ENCODE measurements around the gene ALLC.

ALLC gene

DNA sequence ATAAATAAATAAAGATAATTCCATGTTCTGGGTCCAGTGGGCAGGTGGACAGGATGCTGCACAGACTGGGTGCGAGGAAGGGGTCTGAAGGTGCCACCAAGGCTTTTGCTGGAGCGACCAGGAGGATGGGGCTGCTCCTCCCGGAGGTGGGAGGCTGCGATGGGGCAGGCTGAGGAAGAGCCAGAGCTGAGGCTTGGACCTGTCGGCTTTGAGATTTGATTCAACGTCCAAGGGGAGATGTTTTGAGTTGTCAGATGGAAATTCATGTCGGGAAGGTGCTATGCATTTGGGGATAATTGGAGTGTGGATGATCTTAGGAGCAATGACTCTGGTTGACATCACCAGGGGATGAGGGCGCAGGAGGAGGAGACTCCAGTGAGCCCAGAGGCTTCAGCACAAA is 11.7 kb downstream of the ALLC start:
- DNase-seq (ENCODE audit: low read depth): no peak
- no peak overlapping the region for H3K4me3 ChIP-seq (ENCODE audit: low read depth, low read length)
- TF ChIP-seq, protein P1, sequence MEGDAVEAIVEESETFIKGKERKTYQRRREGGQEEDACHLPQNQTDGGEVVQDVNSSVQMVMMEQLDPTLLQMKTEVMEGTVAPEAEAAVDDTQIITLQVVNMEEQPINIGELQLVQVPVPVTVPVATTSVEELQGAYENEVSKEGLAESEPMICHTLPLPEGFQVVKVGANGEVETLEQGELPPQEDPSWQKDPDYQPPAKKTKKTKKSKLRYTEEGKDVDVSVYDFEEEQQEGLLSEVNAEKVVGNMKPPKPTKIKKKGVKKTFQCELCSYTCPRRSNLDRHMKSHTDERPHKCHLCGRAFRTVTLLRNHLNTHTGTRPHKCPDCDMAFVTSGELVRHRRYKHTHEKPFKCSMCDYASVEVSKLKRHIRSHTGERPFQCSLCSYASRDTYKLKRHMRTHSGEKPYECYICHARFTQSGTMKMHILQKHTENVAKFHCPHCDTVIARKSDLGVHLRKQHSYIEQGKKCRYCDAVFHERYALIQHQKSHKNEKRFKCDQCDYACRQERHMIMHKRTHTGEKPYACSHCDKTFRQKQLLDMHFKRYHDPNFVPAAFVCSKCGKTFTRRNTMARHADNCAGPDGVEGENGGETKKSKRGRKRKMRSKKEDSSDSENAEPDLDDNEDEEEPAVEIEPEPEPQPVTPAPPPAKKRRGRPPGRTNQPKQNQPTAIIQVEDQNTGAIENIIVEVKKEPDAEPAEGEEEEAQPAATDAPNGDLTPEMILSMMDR (IDR thresholded peaks at IDR 0.05; ENCODE audit: low read depth, low read length, missing control alignments): no peak

DNA sequence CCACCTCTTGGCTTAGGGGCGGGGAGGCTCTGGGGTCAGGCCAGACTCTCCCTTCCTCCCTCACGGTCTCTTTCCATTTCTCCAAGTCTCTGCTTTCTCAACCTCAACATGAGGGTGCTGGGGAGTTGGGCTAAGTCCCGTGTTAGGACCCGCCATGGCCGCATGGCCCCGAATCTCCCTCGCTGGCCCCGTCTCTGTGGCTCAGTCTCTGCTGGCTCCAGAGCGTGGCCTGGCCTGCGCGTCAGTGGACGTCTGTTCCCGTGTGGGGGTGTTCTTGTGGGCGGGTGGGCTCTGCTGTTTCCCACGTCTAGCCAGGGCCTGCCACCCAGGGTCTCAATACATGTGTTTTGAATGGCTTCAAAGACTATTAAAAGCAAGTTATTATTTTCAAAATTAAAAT is 12.4 kb downstream of the ALLC start:
- DNase-seq (ENCODE audit: low read depth): no peak
- H3K4me3 ChIP-seq (ENCODE audit: low read depth, low read length): no peak overlapping the region
- TF ChIP-seq, protein P1 (IDR thresholded peaks at IDR 0.05; ENCODE audit: low read depth, low read length, missing control alignments): no peak

DNA sequence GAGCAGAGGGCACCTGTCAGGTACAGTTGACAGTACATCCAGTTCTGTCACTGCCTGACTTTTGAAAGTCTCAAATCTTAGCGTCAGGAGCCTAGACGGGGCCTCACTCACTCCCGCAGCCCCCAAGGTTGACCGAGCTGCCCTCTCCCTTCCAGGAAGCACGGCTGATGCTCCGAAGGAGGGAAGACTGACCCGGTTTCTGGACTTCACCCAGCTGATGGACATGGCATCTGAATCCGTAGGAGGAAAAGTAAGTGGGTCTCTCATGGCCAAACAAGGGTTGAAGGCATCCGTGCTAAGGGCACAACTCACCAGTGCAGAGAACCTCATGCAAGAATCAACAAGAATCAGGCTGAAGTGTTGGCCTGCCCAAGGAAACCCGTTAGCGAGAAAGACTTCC is 12.9 kb downstream of the ALLC start:
- DNase-seq (ENCODE audit: low read depth): no peak
- TF ChIP-seq, protein P1 (IDR thresholded peaks at IDR 0.05; ENCODE audit: low read depth, low read length, missing control alignments): no peak
- no peak overlapping the region for H3K4me3 ChIP-seq (ENCODE audit: low read depth, low read length)

DNA sequence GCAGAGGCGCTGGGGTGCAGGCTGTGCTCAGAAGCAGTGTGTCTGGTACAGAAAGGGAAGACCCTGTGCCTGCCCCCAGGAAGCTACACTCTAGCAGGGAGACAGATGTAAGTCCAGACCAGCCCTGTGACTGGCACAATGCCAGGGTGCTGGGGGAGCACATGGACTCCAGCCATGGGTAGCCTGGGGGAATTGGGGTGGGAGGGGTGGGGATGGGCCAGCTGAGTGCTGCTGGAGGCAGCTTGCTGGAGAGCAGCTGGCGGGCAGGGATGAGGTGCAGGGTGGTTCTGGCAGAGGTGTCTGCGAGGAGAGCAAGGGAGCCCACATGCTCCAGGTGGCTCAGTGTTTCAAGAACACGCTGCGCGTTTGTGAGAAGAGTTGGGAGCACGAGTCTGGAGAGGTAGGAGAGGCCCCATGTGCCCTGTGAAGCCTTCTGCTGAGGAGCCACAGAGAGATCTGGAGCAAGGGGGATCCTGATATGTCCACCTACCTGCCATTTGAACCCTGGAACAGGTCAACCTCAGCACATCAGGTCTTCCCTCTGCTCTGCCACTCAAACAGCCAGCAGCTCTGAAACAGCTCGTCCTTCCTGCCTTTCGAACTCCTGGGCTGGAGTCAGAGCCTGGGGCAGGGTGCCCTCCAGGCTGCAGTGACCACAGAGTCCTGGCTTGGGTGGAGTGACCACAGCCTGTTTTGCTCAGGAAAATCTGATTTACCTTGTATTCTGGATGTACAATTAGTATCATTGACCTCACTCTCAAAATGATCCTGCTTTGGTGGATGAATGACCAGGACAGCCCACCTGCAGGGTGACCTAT is 15.1 kb downstream of the ALLC start:
- H3K4me3 ChIP-seq (ENCODE audit: low read depth, low read length): no peak overlapping the region
- no peak for DNase-seq (ENCODE audit: low read depth)
- TF ChIP-seq, protein P1 (IDR thresholded peaks at IDR 0.05; ENCODE audit: low read depth, low read length, missing control alignments): no peak

DNA sequence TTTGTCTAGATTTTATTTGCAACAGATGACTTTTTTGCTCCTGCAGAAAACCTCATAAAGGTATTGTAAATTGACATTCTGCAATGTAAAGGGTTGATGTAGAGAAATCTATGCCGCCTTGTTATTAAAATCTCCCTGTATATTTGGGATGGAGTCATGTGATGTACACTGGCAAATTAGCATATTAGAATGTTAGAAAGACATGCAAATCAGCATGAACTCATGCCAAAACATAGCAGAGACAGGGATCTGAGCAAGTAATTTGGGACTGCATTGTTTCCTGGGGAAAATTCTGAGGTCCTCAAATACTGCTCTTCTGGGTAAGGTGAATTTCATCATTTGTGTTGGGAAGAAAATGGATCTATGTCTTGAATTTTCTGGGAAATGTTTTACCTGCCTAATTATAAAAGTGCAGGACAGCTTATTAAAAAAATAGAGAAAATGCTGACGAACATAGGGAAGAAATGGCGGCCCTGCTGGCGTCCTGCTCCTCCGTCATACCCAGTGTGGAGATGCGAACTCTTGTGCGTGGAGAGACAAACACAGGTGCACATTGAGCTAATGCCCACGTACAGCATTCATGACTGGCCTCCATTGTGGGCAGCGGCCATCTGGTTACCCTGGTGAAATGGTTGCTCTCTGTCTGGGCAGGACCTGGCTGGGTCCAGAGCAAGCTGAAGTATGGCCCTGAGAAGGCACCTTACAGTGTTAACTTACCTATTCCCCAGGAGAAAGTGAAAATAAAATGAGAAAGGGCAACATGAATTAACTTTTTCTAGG is 16.3 kb downstream of the ALLC start:
- TF ChIP-seq, protein P1 (IDR thresholded peaks at IDR 0.05; ENCODE audit: low read depth, low read length, missing control alignments): no peak
- DNase-seq (ENCODE audit: low read depth): no peak
- H3K4me3 ChIP-seq (ENCODE audit: low read depth, low read length): no peak overlapping the region

DNA sequence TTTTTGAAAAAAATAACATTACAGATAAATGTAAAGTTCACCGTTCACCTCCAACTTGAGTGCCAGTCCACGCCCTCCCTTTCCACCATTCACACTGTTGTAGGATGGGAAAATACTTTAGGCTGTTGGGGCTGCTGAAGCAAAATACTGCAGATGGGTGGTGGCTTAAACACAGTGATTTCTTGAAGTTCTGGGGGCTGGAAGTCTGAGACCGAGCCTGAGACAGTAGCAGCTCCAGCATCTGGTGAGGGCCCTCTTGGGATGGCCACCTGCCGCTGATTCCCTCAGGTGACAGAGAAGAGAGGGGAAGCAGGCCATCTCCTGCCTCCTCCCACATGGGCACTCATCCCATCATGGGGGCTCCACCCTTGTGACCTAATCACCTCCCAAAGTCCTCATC is 17.7 kb downstream of the ALLC start:
- TF ChIP-seq, protein P1 (IDR thresholded peaks at IDR 0.05; ENCODE audit: low read depth, low read length, missing control alignments): no peak
- DNase-seq (ENCODE audit: low read depth): no peak
- H3K4me3 ChIP-seq (ENCODE audit: low read depth, low read length): no peak overlapping the region
